ENCODE measurements around the gene SLC43A2. TPM values are rescaled to one million over a fixed set of nuclear protein-coding genes. Genes with fewer than 3 reads are reported as not detected.

Gene SLC43A2
- total and polyA plus RNA-seq, 2 donors (not counting 1 experiment from before 2014, with no cell fraction given): 8.4 to 13.7 TPM

GRCh38 chr17:1616101-1616500, 12.5 kb downstream of the SLC43A2 start:
- H3K9me3 ChIP-seq (ENCODE audit: control insufficient read depth, insufficient read depth, low read depth, low read length): no peaks in the 10 kb centered on the region
- no peak overlapping the region for H3K4me3 ChIP-seq (replicated peaks in 1 of 4; ENCODE audit: control extremely low read depth in 1 of 4, insufficient read depth in 1 of 4, low read depth in 3 of 4, low read length in 4 of 4)
- TF ChIP-seq EZH2 (IDR thresholded peaks at IDR 0.05; ENCODE audit: low read length, missing control alignments): no peak
- TF ChIP-seq CTCF (conservative IDR thresholded peaks at IDR 0.05 in 1 of 2, IDR thresholded peaks at IDR 0.05 in 1 of 2; ENCODE audit: low read depth in 1 of 2, low read length in 2 of 2): no peak
- no peak overlapping the region for H3K27ac ChIP-seq (ENCODE audit: insufficient read depth, low read length)
- H3K79me2 ChIP-seq (ENCODE audit: control insufficient read depth, insufficient read depth, low read length): no peaks in the 10 kb centered on the region
- no peaks in the 10 kb centered on the region for H4K20me1 ChIP-seq (ENCODE audit: control insufficient read depth, extremely low read depth, insufficient read depth, low read length)
- no peak for DNase-seq (ENCODE audit: low read depth in 2 of 2)
- H3K9ac ChIP-seq (ENCODE audit: insufficient read depth, low read length): no peak overlapping the region
- no peak overlapping the region for H2AFZ ChIP-seq (ENCODE audit: low read length)
- no peaks in the 10 kb centered on the region for H3K36me3 ChIP-seq (ENCODE audit: control insufficient read depth, insufficient read depth, low read length)
- no peaks in the 10 kb centered on the region for H3K4me1 ChIP-seq (ENCODE audit: control insufficient read depth, extremely low read depth, insufficient read depth, low read length)
- no peak overlapping the region for H3K4me2 ChIP-seq (ENCODE audit: extremely low read depth, insufficient read depth, low read length)
- no peaks in the 10 kb centered on the region for H3K27me3 ChIP-seq (ENCODE audit: control insufficient read depth, insufficient read depth, low read length)

GRCh38 chr17:1612400-1612799, 16.2 kb downstream of the SLC43A2 start:
- H3K4me1 ChIP-seq (ENCODE audit: control insufficient read depth, extremely low read depth, insufficient read depth, low read length): no peaks in the 10 kb centered on the region
- H2AFZ ChIP-seq (ENCODE audit: low read length): no peak overlapping the region
- DNase-seq (ENCODE audit: low read depth in 2 of 2): no peak
- no peak overlapping the region for H3K9ac ChIP-seq (ENCODE audit: insufficient read depth, low read length)
- no peaks in the 10 kb centered on the region for H3K79me2 ChIP-seq (ENCODE audit: control insufficient read depth, insufficient read depth, low read length)
- H3K36me3 ChIP-seq (ENCODE audit: control insufficient read depth, insufficient read depth, low read length): no peaks in the 10 kb centered on the region
- no peaks in the 10 kb centered on the region for H4K20me1 ChIP-seq (ENCODE audit: control insufficient read depth, extremely low read depth, insufficient read depth, low read length)
- H3K27ac ChIP-seq (ENCODE audit: insufficient read depth, low read length): no peak overlapping the region
- no peak overlapping the region for H3K4me3 ChIP-seq (replicated peaks in 1 of 4; ENCODE audit: control extremely low read depth in 1 of 4, insufficient read depth in 1 of 4, low read depth in 3 of 4, low read length in 4 of 4)
- no peaks in the 10 kb centered on the region for H3K27me3 ChIP-seq (ENCODE audit: control insufficient read depth, insufficient read depth, low read length)
- H3K4me2 ChIP-seq (ENCODE audit: extremely low read depth, insufficient read depth, low read length): no peak overlapping the region
- TF ChIP-seq CTCF (conservative IDR thresholded peaks at IDR 0.05 in 1 of 2, IDR thresholded peaks at IDR 0.05 in 1 of 2; ENCODE audit: low read depth in 1 of 2, low read length in 2 of 2): no peak
- no peak for TF ChIP-seq EZH2 (IDR thresholded peaks at IDR 0.05; ENCODE audit: low read length, missing control alignments)
- no peaks in the 10 kb centered on the region for H3K9me3 ChIP-seq (ENCODE audit: control insufficient read depth, insufficient read depth, low read depth, low read length)

GRCh38 chr17:1611715-1612114, 16.9 kb downstream of the SLC43A2 start:
- no peaks in the 10 kb centered on the region for H3K4me1 ChIP-seq (ENCODE audit: control insufficient read depth, extremely low read depth, insufficient read depth, low read length)
- H3K79me2 ChIP-seq (ENCODE audit: control insufficient read depth, insufficient read depth, low read length): no peaks in the 10 kb centered on the region
- no peaks in the 10 kb centered on the region for H3K9me3 ChIP-seq (ENCODE audit: control insufficient read depth, insufficient read depth, low read depth, low read length)
- H3K9ac ChIP-seq (ENCODE audit: insufficient read depth, low read length): no peak overlapping the region
- DNase-seq (ENCODE audit: low read depth in 2 of 2): no peak
- H2AFZ ChIP-seq (ENCODE audit: low read length): no peak overlapping the region
- no peak overlapping the region for H3K4me3 ChIP-seq (replicated peaks in 1 of 4; ENCODE audit: control extremely low read depth in 1 of 4, insufficient read depth in 1 of 4, low read depth in 3 of 4, low read length in 4 of 4)
- no peaks in the 10 kb centered on the region for H3K36me3 ChIP-seq (ENCODE audit: control insufficient read depth, insufficient read depth, low read length)
- no peak overlapping the region for H3K4me2 ChIP-seq (ENCODE audit: extremely low read depth, insufficient read depth, low read length)
- H3K27me3 ChIP-seq (ENCODE audit: control insufficient read depth, insufficient read depth, low read length): no peaks in the 10 kb centered on the region
- TF ChIP-seq CTCF (conservative IDR thresholded peaks at IDR 0.05 in 1 of 2, IDR thresholded peaks at IDR 0.05 in 1 of 2; ENCODE audit: low read depth in 1 of 2, low read length in 2 of 2) (no peak), EZH2 (IDR thresholded peaks at IDR 0.05; ENCODE audit: low read length, missing control alignments) (no peak)
- no peaks in the 10 kb centered on the region for H4K20me1 ChIP-seq (ENCODE audit: control insufficient read depth, extremely low read depth, insufficient read depth, low read length)
- no peak overlapping the region for H3K27ac ChIP-seq (ENCODE audit: insufficient read depth, low read length)
